ENCODE data around the gene MPZ. TPM values are rescaled to one million over a fixed set of nuclear protein-coding genes. Genes with fewer than 3 reads are reported as not detected.
"Not testable (repeated sequence)": the region's sequence is repeated elsewhere in the genome, so short reads cannot be mapped to it uniquely, and the experiment has no call there.

MPZ gene
- total RNA-seq, 1 donor from 2014 or later = 1.5 TPM

GRCh38 chr1:161300478-161300877 lies 9.3 kb downstream of the MPZ start:
- DNase-seq (ENCODE audit: low read depth in 2 of 2) = no peak

- DNase-seq (ENCODE audit: low read depth in 2 of 2) = no peak
These were observed 10.4 kb downstream of the MPZ start for GRCh38 chr1:161299347-161299746.

- DNase-seq (ENCODE audit: low read depth in 2 of 2) = no peak
These were observed 11.7 kb downstream of the MPZ start for GRCh38 chr1:161298116-161298515.

- no peak for DNase-seq (ENCODE audit: low read depth in 2 of 2)
These were observed 12.4 kb downstream of the MPZ start for GRCh38 chr1:161297415-161297814.

- DNase-seq (ENCODE audit: low read depth in 2 of 2) = no peak
These were observed 19.0 kb downstream of the MPZ start for GRCh38 chr1:161290779-161291178.

GRCh38 chr1:161287482-161288054 lies 22.2 kb downstream of the MPZ start:
- no peak for DNase-seq (ENCODE audit: low read depth in 2 of 2)

GRCh38 chr1:161285521-161285920 lies 24.2 kb downstream of the MPZ start:
- no peak for DNase-seq (ENCODE audit: low read depth in 2 of 2)

GRCh38 chr1:161285113-161285512 lies 24.7 kb downstream of the MPZ start:
- DNase-seq (ENCODE audit: low read depth in 2 of 2) = no peak

- DNase-seq (ENCODE audit: low read depth in 2 of 2) = no peak
These were observed 26.8 kb downstream of the MPZ start for GRCh38 chr1:161282991-161283390.

- no peak for DNase-seq (ENCODE audit: low read depth in 2 of 2)
These were observed 34.9 kb downstream of the MPZ start for GRCh38 chr1:161274874-161275273.

GRCh38 chr1:161273402-161273801 lies 36.4 kb downstream of the MPZ start:
- no peak for DNase-seq (ENCODE audit: low read depth in 2 of 2)

GRCh38 chr1:161267321-161267720 lies 42.4 kb downstream of the MPZ start:
- DNase-seq (ENCODE audit: low read depth in 2 of 2) = no peak

GRCh38 chr1:161266836-161267235 lies 42.9 kb downstream of the MPZ start:
- no peak for DNase-seq (ENCODE audit: low read depth in 2 of 2)

GRCh38 chr1:161266202-161266601 lies 43.6 kb downstream of the MPZ start:
- DNase-seq (ENCODE audit: low read depth in 2 of 2) = no peak

GRCh38 chr1:161265305-161265704 lies 44.5 kb downstream of the MPZ start:
- DNase-seq (ENCODE audit: low read depth in 2 of 2) = no peak

GRCh38 chr1:161261261-161262235 lies 48.2 kb downstream of the MPZ start:
- DNase-seq (ENCODE audit: low read depth in 2 of 2) = peak in 1 of 2 donors; percentile 43

GRCh38 chr1:161260376-161261260 lies 49.1 kb downstream of the MPZ start:
- no peak for DNase-seq (ENCODE audit: low read depth in 2 of 2)

GRCh38 chr1:161259765-161260164 lies 50.0 kb downstream of the MPZ start:
- no peak for DNase-seq (ENCODE audit: low read depth in 2 of 2)

- no peak for DNase-seq (ENCODE audit: low read depth in 2 of 2)
These were observed 50.4 kb downstream of the MPZ start for GRCh38 chr1:161259345-161259702.

GRCh38 chr1:161258439-161259344 lies 51.1 kb downstream of the MPZ start, which contains the start of gene PCP4L1:
TSS of gene PCP4L1 (plus strand) at chr1:161258745. CDS start at chr1:161258975, 230 bp downstream.
- peak in 1 of 2 donors; percentile 58 for DNase-seq (ENCODE audit: low read depth in 2 of 2)

GRCh38 chr1:161257109-161257508 lies 52.7 kb downstream of the MPZ start:
- DNase-seq (ENCODE audit: low read depth in 2 of 2) = not testable (repeated sequence)
